Kidney epithelial cell (primary cell): ENCODE results near the gene TGFBR2. TPM values are rescaled to one million over a fixed set of nuclear protein-coding genes. Genes with fewer than 3 reads are reported as not detected.

Experiments used
- DNase-seq: peaks from one replicate; pipeline ENCODE4 v3.0.0-alpha.2; 2010; ENCODE audit warnings: low read depth
- H3K27me3 ChIP-seq: 2 replicates; pipeline ENCODE4 v1.6.0; 2011; ENCODE audit warnings: low read length; ENCODE audit not compliant: control insufficient read depth, insufficient read depth
- H3K36me3 ChIP-seq: 2 replicates; pipeline ENCODE4 v1.5.1; 2011; ENCODE audit warnings: low read length; ENCODE audit not compliant: control insufficient read depth, insufficient read depth
- H3K4me3 ChIP-seq: 2 replicates; pipeline ENCODE4 v1.5.1; 2011; ENCODE audit warnings: low read depth, mild to moderate bottlenecking, control low read depth, low read length
- total RNA-seq: library from RNA; depleted of rRNA; stranded (reverse); fragments of >200 nt; gene quantifications from 2 replicates; pipeline ENCODE4 v1.2.3, GENCODE V29; 2015
- TF ChIP-seq, protein P1 (sequence below): IDR thresholded peaks from 2 replicates; pipeline ENCODE4 v1.5.1; 2011; ENCODE audit warnings: mild to moderate bottlenecking, moderate library complexity, low read length, control low read depth, inconsistent platforms; ENCODE audit not compliant: insufficient read depth, poor library complexity, severe bottlenecking

TGFBR2 gene
- total RNA-seq, 1 donor from 2014 or later = 33.4 TPM

DNA sequence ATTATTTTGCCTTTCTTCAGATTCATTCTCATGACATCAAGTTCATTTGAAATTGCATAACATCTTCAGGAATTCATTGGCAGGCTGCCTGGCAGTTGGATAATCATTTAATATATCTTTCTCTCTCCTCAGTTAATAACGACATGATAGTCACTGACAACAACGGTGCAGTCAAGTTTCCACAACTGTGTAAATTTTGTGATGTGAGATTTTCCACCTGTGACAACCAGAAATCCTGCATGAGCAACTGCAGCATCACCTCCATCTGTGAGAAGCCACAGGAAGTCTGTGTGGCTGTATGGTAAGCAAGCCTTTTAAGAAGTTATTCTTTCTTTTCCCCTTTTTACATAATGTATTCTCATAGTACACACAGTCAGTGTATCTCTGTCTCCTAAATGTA, 38.2 kb downstream of the TGFBR2 start:
- TF ChIP-seq, protein P1, sequence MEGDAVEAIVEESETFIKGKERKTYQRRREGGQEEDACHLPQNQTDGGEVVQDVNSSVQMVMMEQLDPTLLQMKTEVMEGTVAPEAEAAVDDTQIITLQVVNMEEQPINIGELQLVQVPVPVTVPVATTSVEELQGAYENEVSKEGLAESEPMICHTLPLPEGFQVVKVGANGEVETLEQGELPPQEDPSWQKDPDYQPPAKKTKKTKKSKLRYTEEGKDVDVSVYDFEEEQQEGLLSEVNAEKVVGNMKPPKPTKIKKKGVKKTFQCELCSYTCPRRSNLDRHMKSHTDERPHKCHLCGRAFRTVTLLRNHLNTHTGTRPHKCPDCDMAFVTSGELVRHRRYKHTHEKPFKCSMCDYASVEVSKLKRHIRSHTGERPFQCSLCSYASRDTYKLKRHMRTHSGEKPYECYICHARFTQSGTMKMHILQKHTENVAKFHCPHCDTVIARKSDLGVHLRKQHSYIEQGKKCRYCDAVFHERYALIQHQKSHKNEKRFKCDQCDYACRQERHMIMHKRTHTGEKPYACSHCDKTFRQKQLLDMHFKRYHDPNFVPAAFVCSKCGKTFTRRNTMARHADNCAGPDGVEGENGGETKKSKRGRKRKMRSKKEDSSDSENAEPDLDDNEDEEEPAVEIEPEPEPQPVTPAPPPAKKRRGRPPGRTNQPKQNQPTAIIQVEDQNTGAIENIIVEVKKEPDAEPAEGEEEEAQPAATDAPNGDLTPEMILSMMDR = no peak
- no peak for DNase-seq

DNA sequence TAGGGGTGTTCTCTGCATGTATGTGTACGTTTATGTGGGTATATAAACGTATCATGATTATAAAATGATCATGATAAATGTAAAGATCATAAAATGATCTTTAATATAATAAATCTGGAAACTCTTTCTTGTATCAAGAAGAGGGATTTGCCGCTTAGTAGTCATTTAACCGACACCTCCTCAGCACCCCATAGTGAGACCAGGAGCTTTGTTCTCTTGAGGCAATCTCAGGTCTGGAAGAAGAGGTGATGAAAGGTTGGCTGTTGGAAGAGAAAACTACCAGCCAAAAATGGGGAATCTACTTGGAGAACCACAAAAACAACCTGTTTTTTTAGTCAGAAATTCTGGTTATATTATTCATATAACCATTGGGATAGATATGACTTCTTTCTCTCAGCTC, 38.7 kb downstream of the TGFBR2 start:
- Histone ChIP-seq H3K27me3 (no peaks in the 10 kb centered on the region), H3K4me3 (no peak overlapping the region), H3K36me3 (peaks cover 1% of the 10 kb centered on the region)
- TF ChIP-seq, protein P1 = no peak
- no peak for DNase-seq

More for the DNA sequence above, 38.2 kb downstream of the TGFBR2 start:
- Histone ChIP-seq H3K36me3 (no peaks in the 10 kb centered on the region), H3K4me3 (no peak overlapping the region), H3K27me3 (no peaks in the 10 kb centered on the region)

DNA sequence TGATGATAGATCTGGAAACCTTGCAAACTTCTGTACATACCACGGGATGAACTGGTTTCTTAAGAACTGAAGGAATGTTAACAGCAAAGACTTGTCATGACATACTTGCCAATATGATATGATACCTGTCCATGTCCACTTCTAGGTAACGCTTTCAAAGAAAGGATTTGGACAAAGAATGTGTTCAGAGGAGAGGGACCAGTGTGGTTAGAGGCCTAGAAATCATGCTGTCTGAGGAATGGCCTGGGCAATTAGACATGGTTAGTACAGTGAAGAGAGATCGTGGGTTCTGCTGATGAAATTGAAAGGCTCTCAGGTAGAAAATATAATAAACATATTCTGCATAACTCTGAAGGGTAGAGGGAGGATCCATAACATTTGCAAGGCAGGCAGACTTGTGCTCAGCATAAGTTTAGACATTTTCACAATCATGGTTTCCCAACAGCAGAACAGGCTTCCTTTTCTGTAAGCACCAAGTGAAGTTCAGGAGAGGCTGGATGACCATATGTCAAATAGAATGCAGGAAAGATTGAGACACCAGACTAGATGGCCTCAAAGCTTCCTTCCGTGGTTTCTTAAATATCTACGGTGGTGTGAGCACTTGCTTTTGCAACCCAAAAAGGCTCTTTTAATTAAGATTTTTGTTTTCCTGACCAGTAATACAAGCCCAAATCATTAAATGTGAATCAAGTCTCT, 39.9 kb downstream of the TGFBR2 start:
- peaks cover 2% of the 10 kb centered on the region for H3K36me3 ChIP-seq

DNA sequence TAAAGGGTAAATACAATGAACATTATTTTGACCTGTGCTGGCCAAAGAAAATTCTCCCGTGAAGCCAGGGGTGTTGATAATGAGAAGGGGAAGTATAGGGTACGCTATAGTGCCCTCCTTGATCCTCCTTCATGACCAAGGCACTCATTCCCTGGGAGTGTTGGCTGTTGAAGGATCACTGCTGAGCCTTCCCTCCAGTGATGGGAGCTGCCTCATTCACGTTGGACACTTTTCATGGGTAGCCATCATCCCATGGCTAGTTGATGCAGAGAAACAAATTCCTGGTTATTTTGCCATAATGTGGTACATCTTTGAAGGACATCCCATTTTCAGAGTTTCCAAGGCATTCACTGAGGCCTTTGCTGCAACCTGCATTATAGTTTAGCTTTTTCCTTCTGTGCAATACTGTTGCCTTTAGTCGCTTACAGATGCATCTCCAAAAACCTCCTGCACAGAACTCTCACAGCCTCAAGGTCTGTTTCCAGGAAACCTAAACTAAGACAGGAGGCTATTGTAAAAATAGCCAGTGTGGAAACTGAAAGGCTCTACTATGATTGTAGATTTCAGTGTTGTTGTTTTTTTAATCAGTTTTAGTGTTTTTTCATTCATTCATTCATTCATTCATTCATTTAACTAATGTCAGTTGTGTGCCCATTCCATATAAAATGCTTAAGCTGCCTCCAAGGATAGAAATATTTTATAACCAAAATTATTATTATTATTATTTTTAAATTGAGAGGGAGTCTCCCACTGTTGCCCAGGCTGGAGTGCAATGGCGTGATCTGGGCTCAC, 40.8 kb downstream of the TGFBR2 start:
- no peak for DNase-seq
- no peaks in the 10 kb centered on the region for H3K27me3 ChIP-seq
- no peak overlapping the region for H3K4me3 ChIP-seq
- H3K36me3 ChIP-seq = peaks cover 4% of the 10 kb centered on the region
- TF ChIP-seq, protein P1 = no peak

More for the DNA sequence above, 39.9 kb downstream of the TGFBR2 start:
- DNase-seq = no peak
- Histone ChIP-seq H3K4me3 (no peak overlapping the region), H3K27me3 (no peaks in the 10 kb centered on the region)
- TF ChIP-seq, protein P1 = no peak

DNA sequence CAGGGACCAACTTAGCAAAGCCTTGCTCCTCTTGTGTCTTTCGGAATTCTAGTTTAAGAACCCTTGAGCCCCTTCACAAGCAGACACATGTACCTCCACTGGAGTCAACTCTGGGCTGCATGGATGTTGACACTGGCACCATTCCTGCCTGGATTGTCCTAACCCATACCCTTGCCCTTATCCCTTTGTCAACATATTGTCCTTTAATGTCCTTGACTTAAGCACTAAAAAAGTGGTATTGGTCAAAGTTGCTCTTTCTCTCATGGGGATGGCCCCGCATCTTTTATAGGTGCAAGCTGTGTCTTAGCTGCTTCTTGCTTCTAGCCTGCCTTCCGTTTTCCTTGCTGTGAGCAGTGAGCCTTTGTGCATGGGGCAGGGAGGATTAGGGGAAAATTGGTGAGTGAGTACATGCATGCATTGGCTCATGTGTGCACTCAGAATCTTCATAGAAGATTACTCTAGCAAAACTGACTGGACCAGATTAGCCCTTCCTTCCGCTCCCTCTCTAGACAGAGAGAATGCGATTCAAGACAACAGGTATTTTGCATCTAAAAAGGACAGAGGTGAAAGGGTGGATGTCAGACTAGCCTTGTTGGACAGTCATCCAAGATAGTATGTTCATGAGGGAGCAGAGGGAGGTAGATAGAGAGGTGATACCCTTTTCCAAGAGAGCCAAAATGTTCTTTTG, 42.4 kb downstream of the TGFBR2 start:
- DNase-seq = no peak
- Histone ChIP-seq H3K36me3 (peaks cover 4% of the 10 kb centered on the region), H3K4me3 (no peak overlapping the region), H3K27me3 (no peaks in the 10 kb centered on the region)
- TF ChIP-seq, protein P1 = no peak
